Osteocyte (in vitro differentiated cells): ENCODE measurements around the gene DLL1. TPM values are rescaled to one million over a fixed set of nuclear protein-coding genes. Genes with fewer than 3 reads are reported as not detected.

Experiments
- DNase-seq: peaks from one replicate; pipeline ENCODE4 v3.0.0; 2021; ENCODE audit warnings: mixed read lengths; ENCODE audit not compliant: unreplicated experiment; ENCODE audit errors: extremely low spot score
- H3K27ac Mint-ChIP-seq: one replicate; pipeline ENCODE4 v1.8.0; 2021; ENCODE audit warnings: mild to moderate bottlenecking, mixed read lengths; ENCODE audit not compliant: unreplicated experiment
- H3K27me3 Mint-ChIP-seq: one replicate; pipeline ENCODE4 v1.8.0; 2021; ENCODE audit warnings: mixed read lengths; ENCODE audit not compliant: unreplicated experiment
- H3K36me3 Mint-ChIP-seq: one replicate; pipeline ENCODE4 v1.8.0; 2021; ENCODE audit warnings: mixed read lengths; ENCODE audit not compliant: unreplicated experiment
- H3K4me1 Mint-ChIP-seq: one replicate; pipeline ENCODE4 v1.8.0; 2021; ENCODE audit warnings: mixed read lengths; ENCODE audit not compliant: unreplicated experiment
- H3K4me3 Mint-ChIP-seq: one replicate; pipeline ENCODE4 v1.8.0; 2021; ENCODE audit warnings: mild to moderate bottlenecking, moderate library complexity, mixed read lengths; ENCODE audit not compliant: unreplicated experiment
- H3K9me3 Mint-ChIP-seq: one replicate; pipeline ENCODE4 v1.8.0; 2021; ENCODE audit warnings: mixed read lengths; ENCODE audit not compliant: unreplicated experiment
- CTCF ChIP-seq: fragments of 200-600 bp; sonication (generic); IDR thresholded peaks from 2 replicates; pipeline ENCODE4 v1.5.0; 2021; ENCODE audit warnings: antibody characterized with exemption, mild to moderate bottlenecking, moderate library complexity
- total RNA-seq: library from RNA; stranded (reverse); gene quantifications from 2 replicates; pipeline ENCODE4 v1.2.1, GENCODE V29; 2021

The DLL1 gene
- total RNA-seq, 1 donor from 2014 or later = 1.6 TPM

DNA sequence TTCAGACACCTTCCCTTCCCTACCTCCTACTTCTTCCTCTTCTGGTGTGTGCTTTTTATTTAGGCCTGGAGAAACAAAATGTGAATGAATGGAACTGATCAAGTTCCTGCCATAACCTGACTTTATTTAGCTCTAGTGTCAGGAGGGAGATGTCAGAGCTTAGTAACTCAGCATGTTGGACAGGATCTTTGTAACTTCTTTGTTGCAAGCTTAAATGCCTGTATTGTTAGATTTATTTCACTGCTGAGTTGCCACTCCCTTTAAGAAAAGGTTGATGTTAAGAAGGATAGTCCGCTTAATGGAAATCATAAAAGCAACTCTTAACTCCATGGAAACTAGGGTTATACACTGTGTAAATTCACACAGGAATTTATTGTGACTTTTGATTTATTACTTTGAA, 17.9 kb upstream of the DLL1 start:
- H3K27me3 Mint-ChIP-seq = peaks cover under 1% of the 10 kb centered on the region
- H3K36me3 Mint-ChIP-seq = peaks cover 2% of the 10 kb centered on the region
- TF ChIP-seq CTCF = no peak
- H3K9me3 Mint-ChIP-seq = no peaks in the 10 kb centered on the region
- peak overlapping the region; percentile 50 for H3K4me3 Mint-ChIP-seq
- DNase-seq = no peak
- no peak overlapping the region for H3K27ac Mint-ChIP-seq
- H3K4me1 Mint-ChIP-seq = peaks cover 29% of the 10 kb centered on the region

DNA sequence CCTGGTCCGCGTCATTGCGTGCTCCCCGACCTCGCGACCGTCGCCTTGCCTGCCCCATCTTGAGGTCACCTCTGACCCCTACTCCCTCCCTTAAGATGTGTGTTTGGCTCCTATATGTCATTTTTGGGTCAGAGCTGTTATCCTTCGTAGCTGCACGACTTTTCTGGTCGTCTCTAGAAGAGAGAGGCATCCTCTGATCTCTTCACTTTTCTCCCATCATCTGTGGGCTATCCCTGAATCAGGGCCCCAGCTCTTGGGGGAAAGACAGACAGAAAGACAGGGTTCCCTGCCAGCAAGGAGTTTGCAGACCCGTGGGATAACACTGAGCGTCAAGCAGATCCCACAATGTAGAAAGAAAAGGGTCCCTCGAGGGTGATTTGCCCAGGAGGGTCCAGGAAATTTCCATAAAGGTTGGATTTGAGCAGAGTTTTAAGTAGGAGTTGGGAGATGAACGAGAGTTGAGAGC, 16.2 kb upstream of the DLL1 start:
- peak overlapping the region; percentile 93 for H3K4me3 Mint-ChIP-seq
- H3K27ac Mint-ChIP-seq = peak overlapping the region; percentile 97
- H3K27me3 Mint-ChIP-seq = peaks cover 5% of the 10 kb centered on the region
- no peaks in the 10 kb centered on the region for H3K9me3 Mint-ChIP-seq
- no peak for TF ChIP-seq CTCF
- peaks cover 26% of the 10 kb centered on the region for H3K4me1 Mint-ChIP-seq
- DNase-seq = no peak
- H3K36me3 Mint-ChIP-seq = peaks cover 2% of the 10 kb centered on the region

DNA sequence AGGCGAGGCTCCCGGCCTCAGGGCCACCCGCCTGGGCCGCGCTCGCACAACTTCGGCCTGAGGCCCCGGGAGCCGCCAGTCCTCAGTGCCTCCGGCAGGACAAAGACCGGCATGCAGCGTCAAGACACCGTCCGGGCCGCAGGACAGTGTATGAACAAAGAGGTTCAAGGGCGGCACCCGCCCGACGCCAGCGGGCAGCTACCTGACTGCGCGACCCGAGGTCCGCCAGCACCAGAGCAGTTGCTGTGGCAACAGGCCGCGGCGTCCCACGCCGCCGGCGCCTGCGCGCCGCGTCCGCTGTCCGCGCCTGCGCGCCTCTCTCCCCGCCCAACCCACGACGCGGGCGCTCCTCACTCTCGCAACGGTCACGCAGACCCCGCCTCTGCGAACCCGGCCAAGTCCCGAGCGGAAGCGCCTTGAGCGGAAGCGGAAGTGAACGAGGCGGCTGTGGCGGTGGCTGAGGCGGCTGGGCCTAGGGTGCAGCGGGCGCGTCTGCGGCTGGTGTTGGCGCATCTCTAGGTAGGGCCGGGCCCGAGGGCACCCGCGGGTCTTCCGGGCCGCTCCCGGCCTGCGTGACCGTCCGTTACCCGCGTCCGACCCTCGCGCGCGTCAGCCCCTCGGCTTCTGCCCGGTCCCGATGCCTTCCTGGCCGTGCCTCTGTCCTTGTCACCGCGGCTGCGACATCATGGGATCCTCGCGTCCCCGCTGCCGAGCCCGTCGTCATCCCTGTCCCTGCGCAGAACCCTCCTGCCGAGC, 15.6 kb upstream of the DLL1 start, which contains the start of gene FAM120B:
Gene FAM120B (plus strand): TSS at position 435 of the 756 bp plus-strand sequence. CDS start 10,633 bp downstream, outside the sequence.
- Mint-ChIP-seq H3K9me3 (peaks cover 4% of the 10 kb centered on the region), H3K27me3 (peaks cover 9% of the 10 kb centered on the region), H3K36me3 (peaks cover 2% of the 10 kb centered on the region), H3K4me3 (peak within 1 kb of the TSS; percentile 93), H3K27ac (peak within 1 kb of the TSS; percentile 97), H3K4me1 (peaks cover 26% of the 10 kb centered on the region)
- TF ChIP-seq CTCF = no peak
- DNase-seq = peak; percentile 99

GRCh38 chr6:170305805-170306323, 15.0 kb upstream of the DLL1 start:
- H3K36me3 Mint-ChIP-seq = peaks cover 2% of the 10 kb centered on the region
- H3K4me3 Mint-ChIP-seq = peak overlapping the region; percentile 93
- TF ChIP-seq CTCF = no peak
- H3K9me3 Mint-ChIP-seq = peaks cover 7% of the 10 kb centered on the region
- H3K4me1 Mint-ChIP-seq = peaks cover 26% of the 10 kb centered on the region
- peaks cover 10% of the 10 kb centered on the region for H3K27me3 Mint-ChIP-seq
- DNase-seq = no peak
- H3K27ac Mint-ChIP-seq = peak overlapping the region; percentile 61

DNA sequence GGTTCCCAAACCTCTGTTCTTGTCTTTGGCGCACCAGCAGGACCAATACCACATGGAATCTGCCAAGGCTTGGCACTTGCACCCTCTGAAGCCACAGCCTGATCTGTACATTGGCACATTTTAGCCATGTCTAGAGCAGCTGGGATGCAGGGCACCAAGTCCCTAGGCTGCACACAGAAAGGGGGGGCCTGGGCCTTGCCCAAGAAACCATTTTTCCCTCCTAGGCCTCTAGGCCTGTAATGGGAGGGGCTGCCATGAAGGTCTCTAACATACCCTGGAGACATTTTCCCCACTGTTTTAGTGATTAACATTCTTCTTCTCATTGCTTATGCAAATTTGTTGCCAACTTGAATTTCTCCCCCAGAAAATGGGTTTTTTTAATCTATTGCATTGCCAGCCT, 10.3 kb upstream of the DLL1 start:
- no peak for TF ChIP-seq CTCF
- peaks cover 6% of the 10 kb centered on the region for H3K4me1 Mint-ChIP-seq
- no peak overlapping the region for H3K27ac Mint-ChIP-seq
- H3K9me3 Mint-ChIP-seq = peaks cover 7% of the 10 kb centered on the region
- H3K36me3 Mint-ChIP-seq = peaks cover 2% of the 10 kb centered on the region
- no peak overlapping the region for H3K4me3 Mint-ChIP-seq
- H3K27me3 Mint-ChIP-seq = peaks cover 45% of the 10 kb centered on the region
- peak; percentile 48 for DNase-seq
